ENCODE data around the gene VANGL2. TPM values are rescaled to one million over a fixed set of nuclear protein-coding genes. Genes with fewer than 3 reads are reported as not detected.

Gene VANGL2
- total RNA-seq, 2 donors from 2014 or later, result 3.4 to 8.1 TPM

DNA sequence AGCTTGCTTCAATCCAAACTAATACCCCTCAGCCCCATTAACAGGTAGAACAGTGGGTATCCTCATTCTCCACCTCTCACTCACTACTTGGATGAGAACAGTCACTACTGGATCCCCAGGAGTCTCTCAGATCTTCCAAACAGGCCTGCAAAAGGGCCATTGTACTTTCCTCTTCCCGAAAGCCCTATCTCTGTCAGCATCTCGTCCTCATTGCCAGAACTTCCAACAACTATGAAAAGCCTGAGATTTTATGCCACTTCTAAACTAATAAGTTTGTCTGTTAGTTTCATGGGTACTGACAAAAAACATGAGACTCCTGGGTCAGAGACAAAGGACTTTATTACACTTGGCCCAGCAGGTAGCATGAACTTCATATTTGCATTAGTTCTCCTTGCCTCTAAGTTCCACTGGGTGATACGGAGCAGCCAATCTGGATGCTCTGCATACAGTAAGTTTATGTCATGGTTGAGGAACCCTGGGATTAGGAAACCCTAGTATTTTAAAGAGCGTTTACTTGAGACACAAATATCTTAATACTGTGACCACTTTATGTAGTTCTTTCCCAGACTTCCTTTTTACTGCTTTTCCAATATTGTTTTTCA lies 38.1 kb downstream of the VANGL2 start:
- H3K36me3 ChIP-seq, result no peaks in the 10 kb centered on the region
- no peaks in the 10 kb centered on the region for H3K4me1 ChIP-seq
- no peak for DNase-seq (ENCODE audit: low spot score)
- TF ChIP-seq, protein P1, sequence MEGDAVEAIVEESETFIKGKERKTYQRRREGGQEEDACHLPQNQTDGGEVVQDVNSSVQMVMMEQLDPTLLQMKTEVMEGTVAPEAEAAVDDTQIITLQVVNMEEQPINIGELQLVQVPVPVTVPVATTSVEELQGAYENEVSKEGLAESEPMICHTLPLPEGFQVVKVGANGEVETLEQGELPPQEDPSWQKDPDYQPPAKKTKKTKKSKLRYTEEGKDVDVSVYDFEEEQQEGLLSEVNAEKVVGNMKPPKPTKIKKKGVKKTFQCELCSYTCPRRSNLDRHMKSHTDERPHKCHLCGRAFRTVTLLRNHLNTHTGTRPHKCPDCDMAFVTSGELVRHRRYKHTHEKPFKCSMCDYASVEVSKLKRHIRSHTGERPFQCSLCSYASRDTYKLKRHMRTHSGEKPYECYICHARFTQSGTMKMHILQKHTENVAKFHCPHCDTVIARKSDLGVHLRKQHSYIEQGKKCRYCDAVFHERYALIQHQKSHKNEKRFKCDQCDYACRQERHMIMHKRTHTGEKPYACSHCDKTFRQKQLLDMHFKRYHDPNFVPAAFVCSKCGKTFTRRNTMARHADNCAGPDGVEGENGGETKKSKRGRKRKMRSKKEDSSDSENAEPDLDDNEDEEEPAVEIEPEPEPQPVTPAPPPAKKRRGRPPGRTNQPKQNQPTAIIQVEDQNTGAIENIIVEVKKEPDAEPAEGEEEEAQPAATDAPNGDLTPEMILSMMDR (IDR thresholded peaks at IDR 0.05), result no peak
- H3K4me3 ChIP-seq, result peak overlapping the region in 1 of 2 donors; percentile 3
- no peak overlapping the region for H3K27ac ChIP-seq
- no peaks in the 10 kb centered on the region for H3K27me3 ChIP-seq
- no peaks in the 10 kb centered on the region for H3K9me3 ChIP-seq

DNA sequence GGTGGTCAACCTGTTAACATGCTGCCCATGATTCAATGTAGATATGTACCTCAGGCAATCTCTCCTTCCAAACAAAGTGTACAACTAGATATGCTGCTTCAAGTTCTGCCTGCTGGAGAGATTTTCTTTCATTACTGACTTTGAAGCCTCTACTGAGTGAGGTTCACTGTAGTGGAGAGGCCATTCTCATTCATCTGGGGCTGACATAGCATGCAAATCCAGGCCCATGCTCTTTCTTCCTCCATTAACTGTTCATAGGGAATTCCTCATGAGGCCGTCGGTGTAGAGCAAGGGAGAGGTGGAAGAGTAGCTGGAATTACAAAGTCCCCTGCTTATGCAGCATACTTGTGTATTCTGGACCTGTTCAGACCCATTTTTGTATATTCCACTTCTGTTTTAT lies 38.6 kb downstream of the VANGL2 start:
- Histone ChIP-seq H3K27ac (no peak overlapping the region), H3K36me3 (no peaks in the 10 kb centered on the region), H3K4me1 (no peaks in the 10 kb centered on the region), H3K4me3 (no peak overlapping the region), H3K9me3 (no peaks in the 10 kb centered on the region), H3K27me3 (no peaks in the 10 kb centered on the region)
- TF ChIP-seq, protein P1 (IDR thresholded peaks at IDR 0.05), result no peak
- no peak for DNase-seq (ENCODE audit: low spot score)

DNA sequence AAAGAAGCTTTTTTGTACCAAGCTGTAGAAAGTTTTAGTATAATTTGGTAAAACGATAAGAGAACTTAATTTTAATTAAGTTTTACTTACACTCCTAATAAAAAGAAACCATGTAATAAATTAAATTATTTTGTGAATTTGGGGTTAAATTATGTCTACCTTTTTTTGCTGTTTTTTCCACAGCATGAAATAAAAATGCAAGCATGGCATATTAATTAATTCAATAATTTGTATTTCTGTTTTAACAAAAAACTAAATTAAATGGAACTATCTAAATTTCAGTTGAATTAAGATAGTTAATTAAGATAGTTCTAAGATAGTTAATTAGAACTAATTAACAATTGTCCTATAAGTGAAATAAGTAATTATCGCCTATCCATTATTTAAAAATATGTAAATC lies 39.4 kb downstream of the VANGL2 start:
- no peaks in the 10 kb centered on the region for H3K36me3 ChIP-seq
- no peaks in the 10 kb centered on the region for H3K27me3 ChIP-seq
- TF ChIP-seq, protein P1 (IDR thresholded peaks at IDR 0.05), result no peak
- DNase-seq (ENCODE audit: low spot score), result no peak
- no peak overlapping the region for H3K27ac ChIP-seq
- no peaks in the 10 kb centered on the region for H3K4me1 ChIP-seq
- H3K9me3 ChIP-seq, result no peaks in the 10 kb centered on the region
- H3K4me3 ChIP-seq, result no peak overlapping the region

DNA sequence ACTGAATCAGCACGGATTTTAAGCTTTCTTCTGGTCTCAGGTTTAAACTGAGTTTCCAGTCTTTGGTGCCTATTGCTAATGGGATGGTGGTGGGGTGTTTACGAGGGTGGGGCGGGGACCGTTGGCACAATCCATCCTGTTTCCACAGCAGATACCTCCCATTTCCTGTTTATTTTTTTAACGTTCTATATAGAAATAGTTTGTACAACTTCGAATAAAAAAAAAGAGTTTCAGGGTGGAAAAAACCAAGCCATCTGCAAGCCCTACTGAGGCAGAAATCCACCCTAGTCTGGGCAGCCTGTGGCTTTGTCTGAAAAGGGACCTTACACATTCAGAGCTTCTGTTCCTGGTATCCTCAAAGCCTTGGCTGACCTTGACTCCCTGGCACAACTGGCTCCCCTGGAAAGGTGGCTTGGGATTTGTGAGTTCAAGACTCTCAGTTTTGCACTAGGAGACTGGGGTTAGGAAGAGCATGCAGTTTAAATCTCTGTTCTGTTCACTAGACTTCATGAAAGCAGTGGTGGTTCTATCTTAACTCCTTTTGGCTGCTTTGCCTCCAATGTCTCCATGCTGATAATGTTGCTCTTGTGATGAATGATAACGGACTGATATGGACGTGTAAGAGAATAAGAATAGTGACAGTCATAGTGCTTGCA lies 46.7 kb downstream of the VANGL2 start:
- no peak for DNase-seq (ENCODE audit: low spot score)
- Histone ChIP-seq H3K9me3 (no peaks in the 10 kb centered on the region), H3K4me3 (no peak overlapping the region), H3K27ac (no peak overlapping the region), H3K4me1 (no peaks in the 10 kb centered on the region), H3K27me3 (no peaks in the 10 kb centered on the region), H3K36me3 (no peaks in the 10 kb centered on the region)
- TF ChIP-seq, protein P1 (IDR thresholded peaks at IDR 0.05), result no peak

DNA sequence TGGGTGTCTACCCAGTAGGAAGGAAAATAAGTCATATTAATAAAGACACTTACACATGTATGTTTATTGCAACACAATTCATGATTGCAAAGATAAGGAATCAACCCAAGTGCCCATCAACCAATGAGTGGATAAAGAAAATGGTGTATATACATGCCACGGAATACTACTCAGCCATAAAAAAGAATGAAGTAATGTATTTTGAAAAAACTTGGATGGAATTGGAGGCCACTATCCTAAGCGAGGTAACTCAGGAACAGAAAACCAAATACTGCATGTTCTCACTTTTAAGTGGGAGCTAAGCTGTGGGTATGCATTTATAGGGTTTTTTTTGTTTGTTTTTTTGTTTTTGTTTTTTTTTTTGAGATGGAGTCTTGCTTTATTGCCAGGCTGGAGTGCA lies 49.1 kb downstream of the VANGL2 start:
- Histone ChIP-seq H3K36me3 (no peaks in the 10 kb centered on the region), H3K9me3 (no peaks in the 10 kb centered on the region), H3K4me1 (no peaks in the 10 kb centered on the region), H3K27me3 (no peaks in the 10 kb centered on the region), H3K4me3 (no peak overlapping the region), H3K27ac (no peak overlapping the region)
- no peak for DNase-seq (ENCODE audit: low spot score)
- TF ChIP-seq, protein P1 (IDR thresholded peaks at IDR 0.05), result no peak

Data from right atrium auricular region (tissue), 2 donors.